OCI-LY7 (cell line): Measurements from ENCODE around the gene KCTD7. TPM values are rescaled to one million over a fixed set of nuclear protein-coding genes. Genes with fewer than 3 reads are reported as not detected.
A peak's percentile ranks its signal among the peaks of the same experiment; 100 is the strongest.
"Not testable (repeated sequence)": the region's sequence is repeated elsewhere in the genome, so short reads cannot be mapped to it uniquely, and the experiment has no call there.

Source experiments
- BruUV-seq: library from RNA; stranded (reverse); fragments of 400-500 nt; replicated peaks from 2 replicates; lab custom pipeline; 2021; lab: Mats Ljungman, UMichigan
- CTCF ChIA-PET: fragments of 300-600 bp; sonication (Branson Sonifier 250); formaldehyde crosslinking; loops from one replicate; lab custom pipeline; 2022; ENCODE audit warnings: antibody characterized with exemption; ENCODE audit not compliant: unreplicated experiment; lab: Charles Lee
- POLR2A ChIA-PET: fragments of 300-600 bp; sonication (Branson Sonifier 250); formaldehyde crosslinking; loops from one replicate; lab custom pipeline; 2022; ENCODE audit warnings: antibody characterized with exemption; lab: Charles Lee
- DNase-seq: peaks from one replicate; pipeline ENCODE4 v3.0.0-alpha.2; 2015; ENCODE audit warnings: low spot score
- H2AFZ ChIP-seq: fragments of 200-600 bp; sonication (generic), shearing (Covaris generic); 2 replicates; pipeline ENCODE4 v1.6.1; 2014; ENCODE audit warnings: mild to moderate bottlenecking, antibody characterized with exemption, low read length, moderate library complexity
- H3K27ac ChIP-seq: fragments of 200-600 bp; sonication (generic); 2 replicates; pipeline ENCODE4 v1.5.1; 2014; ENCODE audit warnings: mixed run types, low read depth, mild to moderate bottlenecking, moderate library complexity, low read length, inconsistent platforms; ENCODE audit not compliant: poor library complexity, severe bottlenecking
- H3K36me3 ChIP-seq: fragments of 200-600 bp; sonication (generic); 2 replicates; pipeline ENCODE4 v1.6.1; 2014; ENCODE audit warnings: mild to moderate bottlenecking, antibody characterized with exemption, low read length, moderate library complexity, mixed read lengths; ENCODE audit not compliant: insufficient read depth
- H3K4me1 ChIP-seq: fragments of 200-600 bp; sonication (generic); 2 replicates; pipeline ENCODE4 v1.5.1; 2014; ENCODE audit warnings: mild to moderate bottlenecking, low read length; ENCODE audit not compliant: insufficient read depth, poor library complexity, severe bottlenecking
- H3K4me2 ChIP-seq: fragments of 200-600 bp; sonication (generic); 2 replicates; pipeline ENCODE4 v1.6.1; 2014; ENCODE audit warnings: mild to moderate bottlenecking, low read length
- H3K4me3 ChIP-seq: fragments of 200-600 bp; sonication (generic); 2 replicates; pipeline ENCODE4 v1.5.1; 2014; ENCODE audit warnings: mild to moderate bottlenecking, low read depth, low read length; ENCODE audit not compliant: poor library complexity, severe bottlenecking
- H3K79me2 ChIP-seq: fragments of 200-600 bp; sonication (generic); 2 replicates; pipeline ENCODE4 v1.6.1; 2016; ENCODE audit warnings: low read depth, mild to moderate bottlenecking, low read length, moderate library complexity, mixed read lengths; ENCODE audit not compliant: insufficient read depth
- H3K9me2 ChIP-seq: fragments of 200-600 bp; sonication (generic); 2 replicates; pipeline ENCODE4 v1.6.1; 2016; ENCODE audit warnings: mild to moderate bottlenecking, low read length, mixed read lengths; ENCODE audit not compliant: insufficient read depth
- H3K9me3 ChIP-seq: fragments of 200-600 bp; sonication (generic); 2 replicates; pipeline ENCODE4 v1.6.1; 2014; ENCODE audit warnings: mild to moderate bottlenecking, mixed run types, low read length, mixed read lengths
- H4K20me1 ChIP-seq: fragments of 200-600 bp; sonication (generic); 2 replicates; pipeline ENCODE4 v1.6.1; 2014; ENCODE audit warnings: mild to moderate bottlenecking, antibody characterized with exemption, low read length, moderate library complexity, mixed read lengths; ENCODE audit not compliant: insufficient read depth
- EZH2phosphoT487 ChIP-seq: fragments of 200-600 bp; sonication (generic); IDR thresholded peaks from 2 replicates; pipeline ENCODE4 v1.6.1; 2018; ENCODE audit warnings: low read depth, borderline replicate concordance, mild to moderate bottlenecking, mixed run types, antibody characterized with exemption, low read length, moderate library complexity, mixed read lengths
- intact Hi-C: fragments of 100-400 bp; cut with micrococcal nuclease; formaldehyde crosslinking; loops from one replicate; pipeline ENCODE4 v1.10.0; 2022; ENCODE audit not compliant: unreplicated experiment
- total RNA-seq, 2 experiments: library from RNA; depleted of rRNA in 1 of 2; stranded (reverse); fragments of >200 nt in 1 of 2; shearing (Covaris generic) in 1 of 2; gene quantifications; 2 replicates each; pipeline ENCODE4 v1.2.3, GENCODE V29; 2014 to 2022
- TF ChIP-seq, protein P1 (sequence below): fragments of 200-600 bp; sonication (generic); conservative IDR thresholded peaks from 2 replicates; pipeline ENCODE4 v1.5.1; 2014; ENCODE audit warnings: mild to moderate bottlenecking, antibody characterized with exemption, low read length, moderate library complexity, mixed read lengths

The KCTD7 gene
- total RNA-seq, 2 experiments from 2014 or later = 40.5 to 41.8 TPM

DNA sequence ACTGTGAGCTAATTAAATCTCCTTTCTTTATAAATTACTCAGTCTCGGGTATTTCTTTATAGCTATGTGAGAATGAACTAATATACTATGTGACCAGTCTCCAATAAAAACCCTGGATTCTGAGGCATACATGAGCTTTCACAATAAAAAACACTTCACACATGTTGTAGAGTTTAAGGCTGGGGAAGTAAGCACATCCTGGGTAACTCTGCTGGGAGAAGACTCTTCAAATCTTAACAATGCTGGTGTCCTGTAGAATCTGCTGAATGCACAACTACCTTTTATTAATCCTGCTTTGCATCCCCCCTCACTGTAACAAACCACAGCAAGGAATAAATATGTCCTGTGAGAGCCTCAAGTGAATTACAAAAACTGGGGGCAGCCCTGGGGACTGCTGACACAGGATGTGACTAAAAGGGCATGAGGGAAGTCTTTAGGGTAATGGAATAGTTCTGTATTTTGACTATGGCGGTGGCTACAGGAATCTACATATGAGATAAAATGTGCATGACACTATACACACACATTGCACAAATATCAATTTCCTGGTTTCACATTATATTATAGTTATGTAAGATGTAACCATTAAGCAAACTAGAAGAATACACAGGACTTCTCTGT lies 45.1 kb upstream of the KCTD7 start:
- ChIA-PET POLR2A (interaction anchor here (0.6 to 0.9 kb wide), 2 partner anchors 12 to 50 kb away, joined by 3 read pairs; no protein-coding TSS in a partner anchor), CTCF (interaction anchor here (0.6 kb wide), 1 partner anchor 861 kb away, joined by 3 read pairs; no protein-coding TSS in a partner anchor)
- Histone ChIP-seq H3K9me3 (no peaks in the 10 kb centered on the region), H3K9me2 (no peaks in the 10 kb centered on the region), H3K36me3 (peaks cover 66% of the 10 kb centered on the region), H2AFZ (no peak overlapping the region), H3K4me2 (no peak overlapping the region), H4K20me1 (peaks cover 10% of the 10 kb centered on the region; the same call in 1 of the 2 replicates), H3K27ac (no peak overlapping the region), H3K79me2 (peaks cover 84% of the 10 kb centered on the region), H3K4me1 (peaks cover 12% of the 10 kb centered on the region), H3K4me3 (no peak overlapping the region)
- DNase-seq = peak; percentile 7
- BruUV-seq = no TSS peak
- intact Hi-C loops = no loop called here
- no peak for TF ChIP-seq EZH2phosphoT487
- TF ChIP-seq, protein P1, sequence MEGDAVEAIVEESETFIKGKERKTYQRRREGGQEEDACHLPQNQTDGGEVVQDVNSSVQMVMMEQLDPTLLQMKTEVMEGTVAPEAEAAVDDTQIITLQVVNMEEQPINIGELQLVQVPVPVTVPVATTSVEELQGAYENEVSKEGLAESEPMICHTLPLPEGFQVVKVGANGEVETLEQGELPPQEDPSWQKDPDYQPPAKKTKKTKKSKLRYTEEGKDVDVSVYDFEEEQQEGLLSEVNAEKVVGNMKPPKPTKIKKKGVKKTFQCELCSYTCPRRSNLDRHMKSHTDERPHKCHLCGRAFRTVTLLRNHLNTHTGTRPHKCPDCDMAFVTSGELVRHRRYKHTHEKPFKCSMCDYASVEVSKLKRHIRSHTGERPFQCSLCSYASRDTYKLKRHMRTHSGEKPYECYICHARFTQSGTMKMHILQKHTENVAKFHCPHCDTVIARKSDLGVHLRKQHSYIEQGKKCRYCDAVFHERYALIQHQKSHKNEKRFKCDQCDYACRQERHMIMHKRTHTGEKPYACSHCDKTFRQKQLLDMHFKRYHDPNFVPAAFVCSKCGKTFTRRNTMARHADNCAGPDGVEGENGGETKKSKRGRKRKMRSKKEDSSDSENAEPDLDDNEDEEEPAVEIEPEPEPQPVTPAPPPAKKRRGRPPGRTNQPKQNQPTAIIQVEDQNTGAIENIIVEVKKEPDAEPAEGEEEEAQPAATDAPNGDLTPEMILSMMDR = no peak

DNA sequence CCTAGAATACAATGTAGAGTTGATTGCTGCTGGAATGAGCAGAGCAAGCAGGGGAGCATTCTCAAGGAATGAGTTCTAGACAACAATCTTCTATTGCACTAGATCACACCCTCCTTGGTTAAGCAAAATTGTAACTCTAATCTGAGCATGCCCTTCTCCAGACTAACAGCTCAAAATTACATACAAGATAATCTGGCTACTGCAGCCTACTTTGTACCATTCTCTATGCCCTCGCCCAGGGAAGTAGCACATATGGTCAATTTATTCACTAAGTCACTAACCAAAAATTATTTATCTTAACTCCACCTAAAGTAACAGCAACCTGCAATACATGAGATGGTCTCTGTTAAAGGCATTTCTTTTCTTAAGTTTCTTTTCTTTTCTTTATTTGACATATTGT lies 42.5 kb upstream of the KCTD7 start:
- Histone ChIP-seq H3K4me1 (peaks cover 32% of the 10 kb centered on the region), H3K27ac (no peak overlapping the region), H3K79me2 (peaks cover 94% of the 10 kb centered on the region), H3K9me2 (no peaks in the 10 kb centered on the region), H3K36me3 (peaks cover 54% of the 10 kb centered on the region), H4K20me1 (peaks cover 24% of the 10 kb centered on the region; the same call in 1 of the 2 replicates), H3K4me3 (no peak overlapping the region), H3K4me2 (no peak overlapping the region), H3K9me3 (no peaks in the 10 kb centered on the region), H2AFZ (no peak overlapping the region)
- intact Hi-C loops = no loop called here
- CTCF ChIA-PET = no interaction called here
- no peak for DNase-seq
- POLR2A ChIA-PET = no interaction called here
- BruUV-seq = no TSS peak
- no peak for TF ChIP-seq EZH2phosphoT487
- TF ChIP-seq, protein P1 = no peak

DNA sequence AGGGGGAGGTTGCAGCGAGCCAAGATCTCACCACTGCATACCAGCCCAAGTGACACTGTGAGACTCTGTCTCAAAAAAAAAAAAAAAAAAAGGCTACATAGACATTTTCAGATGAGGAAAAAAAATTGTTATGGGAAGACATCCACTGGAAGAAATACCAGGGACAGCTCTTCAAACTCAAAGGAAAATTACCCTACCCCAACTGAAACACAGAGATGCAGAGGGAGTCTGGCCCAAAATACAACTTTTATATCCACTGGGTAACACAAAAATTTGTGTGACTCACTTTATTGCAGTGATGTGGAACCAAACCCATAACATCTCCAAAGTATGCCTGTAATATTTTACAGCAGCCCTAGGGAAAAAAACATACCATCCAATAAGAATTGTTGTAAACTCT lies 40.5 kb upstream of the KCTD7 start:
- H3K4me2 ChIP-seq, H3K9me2 ChIP-seq, H3K4me3 ChIP-seq, H2AFZ ChIP-seq, H3K9me3 ChIP-seq, intact Hi-C loops, DNase-seq, BruUV-seq, CTCF ChIA-PET, H3K27ac ChIP-seq: not testable (repeated sequence)
- POLR2A ChIA-PET = interaction anchor here (0.7 to 1.3 kb wide), 2 partner anchors 14 to 152 kb away, joined by 3 read pairs; partner anchors contain the start of gene RABGEF1
- Histone ChIP-seq H4K20me1 (peaks cover 28% of the 10 kb centered on the region; the same call in 1 of the 2 replicates), H3K79me2 (peaks cover 94% of the 10 kb centered on the region), H3K36me3 (peaks cover 36% of the 10 kb centered on the region), H3K4me1 (peaks cover 40% of the 10 kb centered on the region)

DNA sequence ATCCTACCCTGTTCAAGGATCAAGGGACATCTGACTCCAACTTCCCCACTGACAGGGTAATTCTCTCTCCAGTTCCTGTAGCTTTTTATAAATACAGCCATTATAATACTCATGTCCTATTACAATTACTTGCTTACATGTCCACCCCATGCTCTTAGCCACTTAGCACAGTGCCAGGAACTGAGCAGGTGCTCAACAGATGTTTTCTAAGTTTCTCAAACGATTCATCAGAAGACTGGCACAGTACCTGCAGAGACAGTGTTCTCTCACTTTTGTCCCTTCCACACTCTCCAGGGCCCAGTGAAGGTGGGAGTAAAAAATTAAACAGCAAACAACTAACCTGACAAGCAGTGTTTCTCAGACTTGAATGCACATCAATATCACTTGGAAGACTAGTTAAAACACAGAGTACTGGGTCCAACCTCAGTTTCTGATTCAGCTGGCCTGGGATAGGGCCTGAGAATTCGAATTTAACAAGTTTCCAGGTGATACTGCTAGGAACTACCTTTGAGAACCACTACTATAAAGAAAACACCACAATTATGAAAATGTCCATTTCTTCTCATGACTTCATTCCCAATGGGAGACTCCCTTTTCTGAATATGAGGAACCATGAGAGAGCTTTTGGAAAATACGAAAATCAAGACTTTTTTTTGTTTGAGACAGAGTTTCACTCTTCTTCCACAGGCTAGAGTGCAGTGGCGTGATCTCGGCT lies 39.7 kb upstream of the KCTD7 start:
- Histone ChIP-seq H3K4me1 (peaks cover 35% of the 10 kb centered on the region), H3K4me2 (peak overlapping the region; percentile 41), H3K36me3 (peaks cover 29% of the 10 kb centered on the region), H4K20me1 (peaks cover 23% of the 10 kb centered on the region; the same call in 1 of the 2 replicates), H3K79me2 (peaks cover 86% of the 10 kb centered on the region)
- H3K9me2 ChIP-seq, DNase-seq, H3K4me3 ChIP-seq, H3K9me3 ChIP-seq, H2AFZ ChIP-seq, intact Hi-C loops, BruUV-seq, H3K27ac ChIP-seq, CTCF ChIA-PET: not testable (repeated sequence)
- POLR2A ChIA-PET = interaction anchor here (0.6 to 0.7 kb wide), 4 partner anchors 7 to 72 kb away, joined by 3 read pairs; no protein-coding TSS in a partner anchor
